Measurements from ENCODE around the gene JPH3.
"Not testable (repeated sequence)": the region's sequence is repeated elsewhere in the genome, so short reads cannot be mapped to it uniquely, and the experiment has no call there.

The JPH3 gene

GRCh38 chr16:87575027-87575804 is 27.1 kb upstream of the JPH3 start:
- DNase-seq (ENCODE audit: low read depth, low spot score): no peak

- DNase-seq (ENCODE audit: low read depth, low spot score): no peak
Measured at GRCh38 chr16:87576171-87576570, 26.1 kb upstream of the JPH3 start.

DNA sequence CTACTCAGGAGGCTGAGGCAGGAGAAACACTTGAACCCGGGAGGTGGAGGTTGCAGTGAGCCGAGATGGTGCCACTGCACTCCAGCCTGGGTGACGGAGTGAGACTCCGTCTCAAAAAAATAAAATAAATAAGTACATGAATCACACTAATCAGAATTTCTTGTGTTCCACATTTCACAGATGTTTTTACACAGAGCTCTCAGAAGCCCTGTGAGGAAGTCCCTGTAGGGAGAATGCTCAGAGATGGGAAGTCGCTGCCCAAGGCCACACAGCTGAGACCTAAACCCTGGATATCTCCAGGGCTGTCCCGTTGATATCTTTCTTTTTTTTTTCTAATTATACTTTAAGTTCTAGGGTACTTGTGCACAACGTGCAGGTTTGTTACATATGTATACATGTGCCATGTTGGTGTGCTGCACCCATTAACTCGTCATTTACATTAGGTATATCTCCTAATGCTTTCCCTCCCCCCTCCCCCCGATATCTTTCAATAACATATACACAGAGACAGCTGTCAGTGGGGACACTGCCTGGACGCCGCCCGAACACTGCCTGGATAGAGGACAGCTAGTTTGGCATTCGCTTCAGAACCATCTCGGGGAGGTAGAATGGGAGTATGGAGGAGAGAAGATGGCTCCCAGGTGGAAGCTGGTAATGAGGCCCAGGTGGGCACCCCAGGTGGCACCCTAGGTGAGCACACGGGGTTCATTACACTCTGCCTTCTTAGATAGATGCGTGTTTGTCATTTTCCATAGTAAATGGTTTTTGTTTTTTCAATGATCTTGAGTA is 24.0 kb upstream of the JPH3 start:
- DNase-seq (ENCODE audit: low read depth, low spot score): not testable (repeated sequence)

DNA sequence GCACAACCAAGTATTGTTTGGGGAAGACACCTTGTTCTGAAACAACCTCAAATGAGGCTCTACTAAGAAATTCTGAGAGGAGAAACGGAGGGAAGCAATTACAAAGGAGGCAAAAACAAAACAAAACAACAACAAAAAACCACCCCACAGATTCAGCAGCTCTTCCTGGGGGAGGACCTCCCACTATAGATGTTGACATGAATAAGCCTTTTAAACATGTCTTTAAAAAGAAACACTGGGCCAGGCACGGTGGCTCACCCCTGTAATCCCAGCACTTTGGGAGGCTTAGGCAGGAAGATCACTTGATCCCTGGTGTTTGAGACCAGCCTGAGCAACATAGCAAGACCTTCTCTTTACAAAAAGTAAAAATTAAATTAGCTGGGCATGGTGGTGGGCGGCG is 22.6 kb upstream of the JPH3 start:
- no peak for DNase-seq (ENCODE audit: low read depth, low spot score)

- no peak for DNase-seq (ENCODE audit: low read depth, low spot score)
Measured at GRCh38 chr16:87580855-87581261, 21.4 kb upstream of the JPH3 start.

DNA sequence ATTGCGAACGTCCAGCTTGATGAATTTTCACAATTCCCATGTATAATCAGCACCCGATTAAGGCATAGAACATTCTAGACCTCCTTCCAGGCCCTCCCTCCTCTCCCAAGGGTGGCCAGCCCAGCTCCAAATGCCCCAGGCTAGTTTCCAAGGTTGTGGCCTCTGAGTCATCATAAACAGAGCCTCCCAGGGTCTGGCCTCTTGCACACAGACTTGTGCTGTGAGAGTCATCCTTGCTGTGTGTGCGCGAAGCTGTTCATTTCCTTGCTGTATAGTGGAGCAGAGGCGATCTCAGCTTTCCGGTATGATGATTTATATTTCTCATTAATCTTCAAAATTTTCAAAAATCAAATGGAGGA is 20.5 kb upstream of the JPH3 start:
- no peak for DNase-seq (ENCODE audit: low read depth, low spot score)

DNA sequence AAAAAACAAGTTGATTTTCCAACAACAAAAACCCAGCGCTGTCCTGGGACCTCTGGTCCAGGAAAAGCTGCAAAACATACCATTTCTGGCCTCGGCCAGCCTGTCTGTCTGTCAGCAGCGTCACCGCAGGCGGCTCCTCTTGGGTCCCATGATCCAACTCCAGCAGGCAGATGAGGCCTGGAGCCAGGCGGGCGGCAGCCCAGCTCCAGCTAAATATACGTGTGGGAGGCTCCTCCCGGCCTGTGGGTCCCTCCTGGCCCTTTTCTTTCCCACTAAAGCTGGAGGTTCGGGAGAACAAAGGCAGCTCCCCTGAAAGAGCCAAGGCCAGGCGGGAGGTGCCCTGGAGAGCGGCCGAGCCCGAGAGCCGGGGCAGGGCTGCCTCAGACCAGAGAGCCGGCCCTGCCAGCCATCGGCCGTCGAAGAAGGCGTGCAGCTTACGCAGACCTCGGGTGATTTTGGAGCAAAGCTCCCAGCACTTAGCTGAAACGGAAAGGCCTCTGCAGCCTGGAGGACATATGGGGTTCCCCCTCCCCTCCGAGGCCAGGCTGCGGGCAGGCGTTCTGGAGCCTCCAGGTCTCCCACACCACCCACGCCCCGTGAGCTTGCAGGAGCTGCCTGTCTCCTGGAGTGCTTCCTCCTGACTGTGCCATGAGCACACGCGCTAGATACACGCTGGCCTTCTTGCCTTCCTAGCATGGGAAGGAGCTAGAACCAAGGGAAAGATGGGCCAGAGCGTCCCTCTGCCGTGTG is 19.9 kb upstream of the JPH3 start:
- no peak for DNase-seq (ENCODE audit: low read depth, low spot score)

DNA sequence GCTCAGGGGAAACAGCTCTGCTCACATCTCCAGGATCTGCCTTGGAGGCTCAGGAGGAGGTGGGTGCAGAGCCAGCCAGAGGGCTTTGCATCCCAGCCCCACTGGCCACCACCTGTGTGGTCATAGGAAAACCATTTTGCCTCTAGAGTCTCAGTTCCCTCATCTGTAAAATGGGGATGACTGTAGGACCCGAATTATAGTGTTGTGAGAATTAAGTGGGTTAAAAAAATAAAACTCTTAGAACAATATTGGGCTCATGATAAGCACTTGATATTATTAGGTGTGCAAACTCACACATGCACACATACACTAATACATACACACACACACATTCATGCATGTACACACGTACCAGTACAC is 19.4 kb upstream of the JPH3 start:
- DNase-seq (ENCODE audit: low read depth, low spot score): no peak

GRCh38 chr16:87583453-87584131 is 18.7 kb upstream of the JPH3 start:
- no peak for DNase-seq (ENCODE audit: low read depth, low spot score)

GRCh38 chr16:87584271-87584670 is 18.0 kb upstream of the JPH3 start:
- DNase-seq (ENCODE audit: low read depth, low spot score): no peak

- no peak for DNase-seq (ENCODE audit: low read depth, low spot score)
Measured at GRCh38 chr16:87584975-87585374, 17.3 kb upstream of the JPH3 start.

DNA sequence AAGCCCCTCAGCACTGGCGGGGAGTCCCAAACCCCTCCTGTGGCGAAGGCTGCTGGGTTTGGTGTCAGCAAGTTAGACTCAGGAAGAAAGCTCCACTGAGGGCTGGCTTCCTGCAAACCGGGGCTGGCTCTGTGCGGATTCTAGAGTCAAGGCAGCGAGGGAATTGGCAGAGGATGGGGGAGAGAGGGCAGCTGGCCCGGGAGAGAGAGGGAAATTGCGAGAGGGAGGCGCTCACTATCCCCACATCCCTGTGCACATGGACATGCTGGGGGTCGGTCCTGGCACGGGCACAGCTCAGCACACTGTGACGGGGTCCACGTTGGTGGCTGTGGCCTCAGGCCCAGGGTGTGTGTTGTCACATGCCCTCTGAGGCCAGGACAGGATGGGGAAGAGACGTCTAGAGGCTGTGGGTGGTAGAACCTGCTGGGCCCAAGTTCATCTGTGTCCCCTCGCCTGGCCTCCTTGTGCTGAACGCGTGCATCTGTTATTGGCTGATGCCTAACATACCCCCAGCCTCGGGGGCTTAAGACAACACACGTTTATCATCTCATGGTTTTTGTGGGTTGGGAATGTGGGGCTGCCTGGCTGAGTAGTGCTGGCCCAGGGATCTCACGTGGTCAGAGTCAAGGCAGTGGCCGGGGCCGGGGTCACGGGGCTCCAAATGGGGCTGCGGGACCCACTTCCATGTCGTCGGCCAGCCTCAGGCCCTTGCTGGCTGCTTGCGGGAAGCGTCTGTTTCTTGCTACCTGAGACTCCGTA is 16.7 kb upstream of the JPH3 start:
- DNase-seq (ENCODE audit: low read depth, low spot score): no peak

DNA sequence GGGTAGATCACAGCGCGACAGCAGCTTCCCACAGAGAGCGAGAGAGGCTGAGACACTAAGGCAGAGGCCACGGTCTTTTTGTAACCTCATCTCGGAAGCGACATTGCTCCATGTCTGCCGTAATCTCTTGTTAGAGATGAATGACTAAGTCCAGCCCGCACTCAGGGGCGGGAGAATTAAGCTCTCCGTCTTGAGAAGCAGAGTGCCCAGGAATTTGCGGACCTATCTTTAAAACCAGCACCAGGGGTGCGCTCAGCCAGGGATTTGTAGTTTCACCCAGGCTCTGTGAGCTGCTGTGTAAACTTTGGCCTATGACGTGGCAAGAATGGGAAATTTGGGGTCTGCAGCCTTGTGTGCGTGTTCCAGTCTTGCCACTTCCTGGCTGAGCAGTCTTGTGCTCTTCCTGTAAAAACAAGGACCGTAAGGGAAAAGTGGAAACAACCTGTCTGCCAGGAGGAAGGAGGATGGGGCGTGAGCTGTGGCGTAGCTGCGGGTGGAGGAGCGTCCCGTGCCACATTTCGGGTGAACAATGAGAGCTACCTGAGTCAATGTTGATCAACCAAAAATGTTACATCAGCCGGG is 16.0 kb upstream of the JPH3 start:
- no peak for DNase-seq (ENCODE audit: low read depth, low spot score)

- DNase-seq (ENCODE audit: low read depth, low spot score): no peak
Measured at GRCh38 chr16:87587636-87588035, 14.7 kb upstream of the JPH3 start.

- no peak for DNase-seq (ENCODE audit: low read depth, low spot score)
Measured at GRCh38 chr16:87592018-87592712, 10.1 kb upstream of the JPH3 start.

GRCh38 chr16:87593710-87594258 is 8.5 kb upstream of the JPH3 start:
- DNase-seq (ENCODE audit: low read depth, low spot score): no peak

GRCh38 chr16:87595712-87596111 is 6.6 kb upstream of the JPH3 start:
- DNase-seq (ENCODE audit: low read depth, low spot score): no peak

DNA sequence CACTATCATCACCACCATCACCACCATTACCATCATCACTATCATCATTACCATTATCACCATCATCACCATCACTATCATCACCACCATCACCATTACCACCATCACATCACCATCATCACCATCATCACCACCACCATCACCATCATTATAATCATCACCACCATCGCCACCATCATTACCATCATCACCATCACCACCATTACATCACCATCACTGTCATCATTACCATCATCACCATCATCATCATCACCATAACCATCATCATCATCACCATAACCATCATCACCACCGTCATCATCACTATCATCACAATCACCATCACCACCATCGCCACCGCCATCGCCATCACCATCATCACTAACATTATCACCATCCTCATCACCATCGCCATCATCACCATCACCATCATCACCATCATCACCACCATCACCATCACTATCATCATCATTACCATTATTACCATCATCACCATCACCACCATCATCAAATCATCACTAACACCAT is 4.9 kb upstream of the JPH3 start:
- DNase-seq (ENCODE audit: low read depth, low spot score): no peak

DNA sequence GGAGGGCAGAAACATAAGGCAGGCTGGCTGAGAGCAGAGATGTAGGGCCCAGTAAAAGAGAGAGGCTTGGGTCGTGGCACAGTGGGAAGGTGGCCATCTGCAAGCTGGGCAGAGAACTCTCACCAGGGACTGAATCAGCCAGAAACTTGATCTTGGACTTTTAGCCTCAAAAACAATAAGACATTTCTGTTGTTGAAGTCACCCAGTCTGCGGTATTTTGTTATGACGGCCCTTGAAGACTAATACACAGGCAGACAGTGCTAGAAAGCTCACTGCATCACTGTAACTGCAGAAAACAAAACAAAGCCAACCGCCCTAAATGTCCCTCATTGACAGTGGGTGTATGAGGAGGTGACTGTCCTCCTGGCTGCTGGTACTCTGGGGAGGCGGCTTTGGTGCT is 3.9 kb upstream of the JPH3 start:
- DNase-seq (ENCODE audit: low read depth, low spot score): no peak

DNA sequence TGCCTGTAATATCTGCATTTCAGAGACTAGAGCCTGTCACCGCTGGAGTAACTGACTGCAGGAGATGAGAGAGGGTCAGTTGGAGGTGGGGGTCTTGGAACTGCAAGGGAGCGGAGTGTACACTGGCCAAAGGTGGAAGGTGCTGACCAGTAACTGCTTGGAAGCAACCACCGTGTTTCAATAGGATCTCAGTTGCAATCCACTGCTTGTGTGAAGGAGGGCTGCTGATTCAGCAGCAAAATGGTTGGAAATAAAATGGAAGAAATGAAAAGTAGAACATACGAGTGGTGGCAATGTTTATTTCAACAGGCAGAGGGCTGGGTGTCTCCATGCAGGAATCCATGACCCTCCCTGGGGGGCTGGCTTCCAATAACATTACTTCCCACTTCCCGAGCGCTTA is 2.1 kb upstream of the JPH3 start:
- DNase-seq (ENCODE audit: low read depth, low spot score): no peak
